Lower leg skin (tissue), 4 donors: ENCODE measurements around the gene TRH. TPM values are rescaled to one million over a fixed set of nuclear protein-coding genes. Genes with fewer than 3 reads are reported as not detected.

Experiments used
- DNase-seq, 2 donors: peaks; one replicate each; pipeline ENCODE4 v3.0.0-alpha.2; 2019; ENCODE audit warnings: low spot score in 2 of 2
- H3K4me3 ChIP-seq: fragments of 200-600 bp; sonication (generic); 2 replicates; pipeline ENCODE4 v1.5.1; 2017; ENCODE audit warnings: mild to moderate bottlenecking, low read depth; ENCODE audit not compliant: poor library complexity, severe bottlenecking
- POLR2A ChIP-seq, 2 donors: fragments of 450-650 bp; IDR thresholded peaks; one replicate each; pipeline ENCODE4 v1.6.1; 2016 to 2017; ENCODE audit warnings: antibody characterized with exemption in 2 of 2, mild to moderate bottlenecking in 1 of 2, moderate library complexity in 1 of 2
- WGBS, 2 donors: methylation state at CpG; one replicate each; pipeline ENCODE4 v1.1.5; 2018; 5-methylcytosine and 5-hydroxymethylcytosine counted together
- intact Hi-C: fragments of 100-400 bp; cut with DNase I; formaldehyde crosslinking; loops from one replicate; pipeline ENCODE4 v1.15.0; 2023; ENCODE audit warnings: low total_unique reads
- total RNA-seq, 4 donors: library from RNA; depleted of rRNA; stranded (reverse); fragments of >200 nt; gene quantifications; one replicate each; pipeline ENCODE4 v1.1.0, GENCODE V29; 2016
- TF ChIP-seq, protein P1 (sequence below), 3 donors: fragments of 450-650 bp; IDR thresholded peaks; one replicate each; pipeline ENCODE4 v1.5.1; 2016; ENCODE audit warnings: antibody characterized with exemption in 3 of 3, mild to moderate bottlenecking in 3 of 3, moderate library complexity in 2 of 3

TRH gene
- total RNA-seq, 4 donors from 2014 or later, result 0.30 TPM; not detected in 3

DNA sequence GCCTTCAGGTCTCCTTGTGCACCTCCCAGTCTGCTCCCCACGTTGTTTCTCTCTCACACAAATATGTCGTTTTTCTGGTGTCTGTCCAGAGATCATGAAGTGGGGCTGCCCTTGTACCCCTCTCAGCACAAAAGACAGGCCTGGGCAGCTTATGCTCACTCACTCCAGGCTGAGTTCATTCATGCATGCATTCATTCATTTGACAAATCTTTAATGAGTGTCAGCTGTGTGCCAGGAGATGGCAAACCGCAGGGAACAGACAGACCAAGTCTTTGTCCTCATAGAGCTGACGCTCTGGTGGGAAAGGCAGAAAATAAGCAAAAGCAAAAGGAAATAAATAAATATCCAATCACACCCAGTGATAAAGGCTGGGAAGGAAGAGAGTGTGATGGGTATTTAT lies 7.6 kb upstream of the TRH start:
- TF ChIP-seq, protein P1, sequence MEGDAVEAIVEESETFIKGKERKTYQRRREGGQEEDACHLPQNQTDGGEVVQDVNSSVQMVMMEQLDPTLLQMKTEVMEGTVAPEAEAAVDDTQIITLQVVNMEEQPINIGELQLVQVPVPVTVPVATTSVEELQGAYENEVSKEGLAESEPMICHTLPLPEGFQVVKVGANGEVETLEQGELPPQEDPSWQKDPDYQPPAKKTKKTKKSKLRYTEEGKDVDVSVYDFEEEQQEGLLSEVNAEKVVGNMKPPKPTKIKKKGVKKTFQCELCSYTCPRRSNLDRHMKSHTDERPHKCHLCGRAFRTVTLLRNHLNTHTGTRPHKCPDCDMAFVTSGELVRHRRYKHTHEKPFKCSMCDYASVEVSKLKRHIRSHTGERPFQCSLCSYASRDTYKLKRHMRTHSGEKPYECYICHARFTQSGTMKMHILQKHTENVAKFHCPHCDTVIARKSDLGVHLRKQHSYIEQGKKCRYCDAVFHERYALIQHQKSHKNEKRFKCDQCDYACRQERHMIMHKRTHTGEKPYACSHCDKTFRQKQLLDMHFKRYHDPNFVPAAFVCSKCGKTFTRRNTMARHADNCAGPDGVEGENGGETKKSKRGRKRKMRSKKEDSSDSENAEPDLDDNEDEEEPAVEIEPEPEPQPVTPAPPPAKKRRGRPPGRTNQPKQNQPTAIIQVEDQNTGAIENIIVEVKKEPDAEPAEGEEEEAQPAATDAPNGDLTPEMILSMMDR (IDR thresholded peaks at IDR 0.05), result no peak
- no peak for TF ChIP-seq POLR2A (IDR thresholded peaks at IDR 0.05)
- no peak overlapping the region for H3K4me3 ChIP-seq
- no peak for DNase-seq
- intact Hi-C loops, result no loop called here
- WGBS, 2 donors, result 51 to 65% methylated on average over 4 of the region's 4 CpGs

DNA sequence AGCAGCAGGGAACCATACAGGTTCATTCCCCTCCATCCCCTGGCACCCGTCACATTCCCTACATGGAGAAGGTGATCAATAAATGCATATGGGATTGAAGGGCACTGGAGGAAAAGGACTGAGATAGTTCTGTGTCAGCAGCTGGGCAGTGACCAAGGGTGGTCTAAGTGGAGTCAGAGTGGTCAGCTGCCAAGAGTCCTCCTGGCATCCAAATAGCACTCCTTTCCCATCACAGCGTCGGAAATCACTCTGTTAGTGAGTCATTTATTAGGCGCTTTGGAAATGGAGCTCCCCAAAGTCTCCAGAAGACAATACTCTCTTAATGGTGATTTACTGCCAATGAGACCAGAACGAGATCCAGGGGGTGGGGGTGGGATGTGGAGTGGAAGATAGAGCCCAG lies 6.8 kb upstream of the TRH start:
- TF ChIP-seq POLR2A (IDR thresholded peaks at IDR 0.05), result no peak
- TF ChIP-seq, protein P1 (IDR thresholded peaks at IDR 0.05), result no peak
- no peak overlapping the region for H3K4me3 ChIP-seq
- WGBS, 2 donors, result 71 to 73% methylated on average over 5 of the region's 5 CpGs
- DNase-seq, result no peak
- intact Hi-C loops, result no loop called here

DNA sequence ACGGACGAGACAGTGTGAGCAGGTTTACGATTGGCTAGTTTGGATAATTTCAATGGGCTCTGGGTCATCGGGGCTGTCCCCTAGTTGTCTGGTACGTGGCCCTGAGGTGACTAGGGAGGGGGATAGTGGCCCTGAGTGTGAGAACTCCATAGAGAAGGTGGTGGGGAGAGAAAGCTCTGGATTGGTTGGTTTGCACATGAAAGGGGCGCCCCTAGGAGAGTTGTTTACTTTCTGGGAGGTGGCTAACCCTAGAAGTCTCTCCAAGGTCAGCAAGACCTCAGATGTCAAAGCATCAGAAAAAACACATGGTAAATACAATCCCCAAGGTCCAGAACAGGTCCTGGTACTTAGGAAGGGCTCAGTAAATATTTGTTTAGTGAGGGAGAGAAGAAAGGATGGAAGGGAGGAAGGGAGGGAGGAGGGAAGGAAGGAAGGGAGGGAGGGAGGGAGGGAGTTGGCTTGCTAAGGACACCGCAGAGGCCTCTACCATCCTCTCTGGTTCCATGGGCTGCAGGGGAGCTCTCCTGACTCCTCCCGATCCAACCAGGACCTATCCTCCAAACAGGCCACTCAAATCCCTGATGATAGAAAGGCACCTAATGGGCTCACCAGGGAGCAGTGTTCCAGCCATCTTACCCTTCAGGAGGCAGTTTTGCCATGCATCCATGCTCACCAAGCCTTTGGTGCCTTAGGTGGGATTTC lies 3.0 kb upstream of the TRH start:
- DNase-seq, result no peak
- WGBS, 2 donors, result 54 to 63% methylated on average over 8 of the region's 8 CpGs
- TF ChIP-seq, protein P1 (IDR thresholded peaks at IDR 0.05), result no peak
- no peak for TF ChIP-seq POLR2A (IDR thresholded peaks at IDR 0.05)
- intact Hi-C loops, result no loop called here
- no peak overlapping the region for H3K4me3 ChIP-seq

DNA sequence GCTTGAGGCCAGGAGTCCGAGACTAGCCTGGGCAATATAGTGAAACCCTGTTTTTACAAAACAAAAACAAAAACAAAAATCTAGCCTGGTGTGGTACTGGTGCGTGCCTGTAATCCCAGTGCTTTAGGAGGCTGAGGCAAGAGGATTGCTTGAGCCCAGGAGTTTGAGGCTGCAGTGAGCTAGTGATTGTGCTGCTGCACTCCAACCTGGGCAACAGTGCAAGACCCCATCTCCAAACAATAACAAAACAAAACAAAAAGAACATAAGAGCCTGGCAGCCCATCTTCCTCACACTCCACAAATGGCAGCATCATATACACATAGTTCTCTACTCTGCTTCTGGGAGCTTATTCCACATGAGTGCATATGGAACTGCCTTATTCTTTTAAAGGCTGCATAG lies 2.2 kb upstream of the TRH start:
- 92 to 94% methylated on average over 2 of the region's 2 CpGs for WGBS, 2 donors
- intact Hi-C loops, result no loop called here
- TF ChIP-seq, protein P1 (IDR thresholded peaks at IDR 0.05), result no peak
- no peak for TF ChIP-seq POLR2A (IDR thresholded peaks at IDR 0.05)

DNA sequence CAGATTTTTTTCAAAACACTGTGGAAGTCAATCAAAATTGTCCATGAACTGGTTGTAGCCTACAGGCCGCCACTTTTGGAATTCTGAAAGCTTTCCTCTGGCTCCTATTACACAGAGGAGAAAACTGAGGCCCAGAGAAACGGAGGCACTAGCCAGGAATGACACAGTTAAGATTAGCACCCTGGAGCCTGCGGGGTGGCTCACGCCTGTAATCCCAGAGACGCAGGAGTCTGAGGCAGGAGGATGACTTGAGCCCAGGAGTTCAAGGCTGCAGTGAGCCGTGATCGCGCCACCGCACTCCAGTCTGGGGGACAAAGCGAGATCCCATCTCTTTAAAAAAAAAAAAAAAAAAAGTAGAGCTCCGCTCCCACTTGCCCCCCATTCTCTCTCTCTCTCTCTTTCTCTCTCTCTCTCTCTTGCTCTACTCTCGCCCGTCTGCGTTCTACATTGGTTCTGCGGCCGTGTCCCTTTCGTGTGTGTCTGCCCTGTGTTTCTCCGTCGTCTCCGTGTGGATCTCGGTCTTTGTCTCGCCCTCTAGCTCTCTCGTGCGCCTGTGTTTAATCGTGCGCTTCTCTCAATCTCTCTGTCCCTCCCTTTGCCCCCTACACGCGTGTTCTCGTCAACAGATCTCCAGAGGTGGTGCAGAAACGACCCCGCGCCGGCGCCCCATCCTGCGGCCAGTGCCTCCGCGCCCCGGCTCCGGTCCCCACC lies 512 bp upstream of the TRH start:
- intact Hi-C loops, result no loop called here
- no peak for TF ChIP-seq POLR2A (IDR thresholded peaks at IDR 0.05)
- TF ChIP-seq, protein P1 (IDR thresholded peaks at IDR 0.05), result no peak
- no peak for DNase-seq
- no peak overlapping the region for H3K4me3 ChIP-seq
- 37 to 43% methylated on average over 39 of the region's 39 CpGs for WGBS, 2 donors

More for the DNA sequence above, 2.2 kb upstream of the TRH start:
- no peak for DNase-seq
- H3K4me3 ChIP-seq, result no peak overlapping the region
